Kidney (tissue), 14 donors: ENCODE results near the gene TSPYL6. TPM values are rescaled to one million over a fixed set of nuclear protein-coding genes. Genes with fewer than 3 reads are reported as not detected.
"Not testable (repeated sequence)": the region's sequence is repeated elsewhere in the genome, so short reads cannot be mapped to it uniquely, and the experiment has no call there.

Source experiments
- DNase-seq, 5 donors: peaks; one replicate each; pipeline ENCODE4 v3.0.0-alpha.2; 2013 to 2020
- FAIRE-seq: peaks from 2 replicates; lab custom pipeline; 2012; peaks lifted over from hg19 to GRCh38; lab: Jason Lieb, UNC
- H3K27ac ChIP-seq, 2 donors: one replicate each; pipeline ENCODE4 v1.7.0; 2013; ENCODE audit warnings: low read depth in 2 of 2, low read length in 2 of 2, inconsistent platforms in 1 of 2
- H3K27me3 ChIP-seq: one replicate; pipeline ENCODE4 v1.7.1; 2013; ENCODE audit warnings: low read length, inconsistent platforms; ENCODE audit not compliant: control insufficient read depth, insufficient read depth
- H3K36me3 ChIP-seq, 3 donors: one replicate each; pipeline versions ENCODE4 v1.7.0 to v1.7.1; 2013; ENCODE audit warnings: low read length in 3 of 3, control low read depth in 1 of 3, inconsistent platforms in 1 of 3; ENCODE audit not compliant: insufficient read depth in 3 of 3, control insufficient read depth in 2 of 3
- H3K4me1 ChIP-seq, 3 donors: one replicate each; pipeline versions ENCODE4 v1.7.0 to v1.7.1; 2013; ENCODE audit warnings: low read length in 3 of 3, inconsistent platforms in 1 of 3, low read depth in 1 of 3; ENCODE audit not compliant: control insufficient read depth in 2 of 3, insufficient read depth in 2 of 3
- H3K4me3 ChIP-seq, 3 donors: one replicate each; pipeline versions ENCODE4 v1.7.0 to v1.8.1; 2013; ENCODE audit warnings: low read length in 3 of 3, control low read depth in 1 of 3, inconsistent platforms in 1 of 3
- H3K9ac ChIP-seq, 3 donors: one replicate each; pipeline versions ENCODE4 v1.7.0 to v1.7.1; 2013; ENCODE audit warnings: low read length in 3 of 3, control low read depth in 1 of 3, inconsistent platforms in 1 of 3
- H3K9me3 ChIP-seq, 3 donors: one replicate each; pipeline versions ENCODE4 v1.7.0 to v1.7.1; 2013; ENCODE audit warnings: low read length in 3 of 3, control low read depth in 1 of 3, inconsistent platforms in 1 of 3; ENCODE audit not compliant: control insufficient read depth in 2 of 3, insufficient read depth in 1 of 3
- CTCF ChIP-seq: IDR thresholded peaks from 3 replicates; pipeline ENCODE4 v1.5.1; 2012; ENCODE audit warnings: mild to moderate bottlenecking, moderate library complexity, borderline replicate concordance; ENCODE audit not compliant: insufficient read depth; ENCODE audit errors: extremely low read depth
- intact Hi-C: fragments of 100-400 bp; cut with DNase I; formaldehyde crosslinking; loops from one replicate; pipeline ENCODE4 v1.11.1; 2022
- polyA plus RNA-seq: library from polyadenylated mRNA; stranded (reverse); fragments of 350-450 nt; fragmentation: Illumina TruSeq; extraction: RNeasy Lipid Tissue Mini Kit (QIAGEN cat#74804); gene quantifications from one replicate; pipeline ENCODE4 v1.2.3, GENCODE V29; 2014; ENCODE audit warnings: low read depth, low replicate concordance; ENCODE audit not compliant: insufficient read depth
- total RNA-seq: library from RNA; stranded (reverse); fragmentation: NEBNext Ultra II Directional; extraction: Animal tissue kit (Norgen Biotek cat#: 25700); gene quantifications from one replicate; pipeline ENCODE4 v1.2.1, GENCODE V29; 2021
- donor health status: control.
- donor health status: control.
- donor health status: control.
- donor health status: control.
- donor health status: control.
- donor health status: DM: yes; HTN: yes; CAD: no.
- donor health status: Normal renal cell carcinoma (clear cell type).

TSPYL6 gene
- total and polyA plus RNA-seq, 2 donors from 2014 or later: not detected

- TF ChIP-seq CTCF: no peak
- intact Hi-C loops: no loop called here
- FAIRE-seq: no peak
- no peak overlapping the region for H3K9ac ChIP-seq
- H3K9me3 ChIP-seq: no peaks in the 10 kb centered on the region
- no peak overlapping the region for H3K27ac ChIP-seq
- H3K27me3 ChIP-seq: no peaks in the 10 kb centered on the region
- H3K4me3 ChIP-seq: no peak overlapping the region
- DNase-seq: peak in 4 of 5 donors; percentile 64 to 89 (median 84)
- no peaks in the 10 kb centered on the region for H3K36me3 ChIP-seq
- no peaks in the 10 kb centered on the region for H3K4me1 ChIP-seq
These were observed 39.9 kb upstream of the TSPYL6 start for GRCh38 chr2:54295911-54296310.

GRCh38 chr2:54294665-54295064, 38.6 kb upstream of the TSPYL6 start:
- H3K4me3 ChIP-seq, H3K9me3 ChIP-seq, H3K27me3 ChIP-seq, H3K27ac ChIP-seq, FAIRE-seq, intact Hi-C loops, H3K4me1 ChIP-seq, H3K9ac ChIP-seq, DNase-seq, H3K36me3 ChIP-seq: not testable (repeated sequence)

GRCh38 chr2:54290356-54291025, 34.5 kb upstream of the TSPYL6 start:
- Histone ChIP-seq H3K4me1 (no peaks in the 10 kb centered on the region), H3K36me3 (no peaks in the 10 kb centered on the region), H3K9me3 (no peaks in the 10 kb centered on the region), H3K27ac (no peak overlapping the region), H3K4me3 (no peak overlapping the region), H3K27me3 (no peaks in the 10 kb centered on the region), H3K9ac (no peak overlapping the region)
- no peak for TF ChIP-seq CTCF
- no peak for DNase-seq
- FAIRE-seq: no peak
- intact Hi-C loops: no loop called here

- FAIRE-seq (no peak), DNase-seq (no peak)
- Histone ChIP-seq H3K9me3 (no peaks in the 10 kb centered on the region), H3K36me3 (no peaks in the 10 kb centered on the region), H3K9ac (no peak overlapping the region), H3K27ac (no peak overlapping the region), H3K4me1 (no peaks in the 10 kb centered on the region), H3K27me3 (no peaks in the 10 kb centered on the region), H3K4me3 (no peak overlapping the region)
- TF ChIP-seq CTCF: no peak
- intact Hi-C loops: no loop called here
These were observed 33.9 kb upstream of the TSPYL6 start for GRCh38 chr2:54289917-54290316.
